A549 treated with Hydrocortisone at 1 μM for 4 hours (cell line): ENCODE measurements around the gene MINDY3. TPM values are rescaled to one million over a fixed set of nuclear protein-coding genes. Genes with fewer than 3 reads are reported as not detected.

ENCODE experiments used
- total RNA-seq: library from RNA; stranded (reverse); fragments of 200-300 nt; extraction: Qiagen RNA extraction; gene quantifications from 5 replicates; pipeline ENCODE4 v1.2.3, GENCODE V29; 2022

The MINDY3 gene
- 13.1 to 15.7 TPM (median 14.1 TPM) in 5 replicates for total RNA-seq

GRCh38 chr10:15859906-15860691 lies at the start of gene MINDY3:
TSS of gene MINDY3 (minus strand) at chr10:15860507. CDS start at chr10:15860299, 208 bp downstream.

Other genes starting within 250 kb of the MINDY3 start
- not detected in 5 replicates for gene ITGA8, start 140.6 kb downstream of the MINDY3 start, total RNA-seq